Activated CD8-positive, alpha-beta T cell treated with anti-CD3 and anti-CD28 coated beads for 36 hours (primary cell): Measurements from ENCODE around the gene SERTAD1. TPM values are rescaled to one million over a fixed set of nuclear protein-coding genes. Genes with fewer than 3 reads are reported as not detected.

ENCODE experiments used
- ATAC-seq: fragments of 200-7000 bp; cut with Tn5 transposase; one replicate; pipeline ENCODE4 v1.10.0; 2021; ENCODE audit warnings: mild to moderate bottlenecking, moderate library complexity
- CTCF ChIA-PET: fragments of 350-600 bp; sonication (Branson Sonifier 250); formaldehyde crosslinking; loops from one replicate; lab custom pipeline; 2021; ENCODE audit warnings: antibody characterized with exemption; lab: Charles Lee
- POLR2A ChIA-PET: fragments of 350-600 bp; sonication (Branson Sonifier 250); formaldehyde crosslinking; loops from one replicate; lab custom pipeline; 2021; ENCODE audit warnings: antibody characterized with exemption; lab: Charles Lee
- DNase-seq: peaks from one replicate; pipeline ENCODE4 v3.0.0-alpha.2; 2020
- H3K27ac Mint-ChIP-seq: one replicate; pipeline ENCODE4 v1.8.0; 2021; ENCODE audit warnings: mild to moderate bottlenecking, mixed read lengths
- H3K27me3 Mint-ChIP-seq: one replicate; pipeline ENCODE4 v1.8.0; 2021; ENCODE audit warnings: mixed read lengths
- H3K36me3 Mint-ChIP-seq: one replicate; pipeline ENCODE4 v1.8.0; 2021; ENCODE audit warnings: low read depth, mixed read lengths
- H3K4me1 Mint-ChIP-seq: one replicate; pipeline ENCODE4 v1.8.0; 2021; ENCODE audit warnings: low read depth, mixed read lengths
- H3K4me3 Mint-ChIP-seq: one replicate; pipeline ENCODE4 v1.8.0; 2021; ENCODE audit warnings: mild to moderate bottlenecking, moderate library complexity, mixed read lengths
- H3K9me3 Mint-ChIP-seq: one replicate; pipeline ENCODE4 v1.8.0; 2021; ENCODE audit warnings: mixed read lengths
- intact Hi-C: fragments of 100-400 bp; cut with micrococcal nuclease; formaldehyde crosslinking; loops from one replicate; pipeline ENCODE4 v1.10.0; 2022
- total RNA-seq, 2 experiments: library from RNA; stranded (reverse); gene quantifications; one replicate each; pipeline ENCODE4 v1.2.3, GENCODE V29; 2021
- TF ChIP-seq, protein P1 (sequence below): fragments of 200-600 bp; IDR thresholded peaks from one replicate; pipeline ENCODE4 v1.8.0; 2022; ENCODE audit warnings: antibody characterized with exemption, mild to moderate bottlenecking

SERTAD1 gene
- total RNA-seq, 2 experiments from 2014 or later: 15.5 to 17.2 TPM

DNA sequence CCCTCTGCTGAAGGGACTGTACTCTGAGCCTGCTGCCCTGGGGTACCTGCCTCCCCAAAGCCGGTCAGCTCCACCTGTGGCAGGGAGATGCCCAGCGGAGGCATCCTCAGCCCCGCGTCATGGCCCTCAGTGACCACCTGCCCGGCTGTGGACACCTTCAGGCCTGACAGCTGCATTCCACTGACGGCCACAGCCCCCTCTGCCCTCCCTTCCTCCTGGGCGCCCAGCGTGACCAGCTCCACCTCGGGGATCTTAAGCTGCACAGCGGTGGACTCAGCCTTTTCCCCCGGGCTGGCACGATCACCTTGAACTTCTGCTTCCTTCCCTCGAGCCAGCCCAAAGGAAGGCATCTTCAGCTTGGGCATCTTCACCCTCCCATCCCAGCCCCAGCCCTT is 31.0 kb downstream of the SERTAD1 start:
- no peaks in the 10 kb centered on the region for H3K27me3 Mint-ChIP-seq
- no peak for ATAC-seq
- no peak overlapping the region for H3K4me3 Mint-ChIP-seq
- ChIA-PET CTCF (interaction anchor here (1.0 kb wide), 1 partner anchor 70 kb away, joined by 3 read pairs; no protein-coding TSS in a partner anchor), POLR2A (interaction anchor here (1.0 kb wide), 1 partner anchor 26 kb away, joined by 3 read pairs; no protein-coding TSS in a partner anchor)
- peaks cover 5% of the 10 kb centered on the region for H3K4me1 Mint-ChIP-seq
- intact Hi-C loops: no loop called here
- no peaks in the 10 kb centered on the region for H3K9me3 Mint-ChIP-seq
- TF ChIP-seq, protein P1, sequence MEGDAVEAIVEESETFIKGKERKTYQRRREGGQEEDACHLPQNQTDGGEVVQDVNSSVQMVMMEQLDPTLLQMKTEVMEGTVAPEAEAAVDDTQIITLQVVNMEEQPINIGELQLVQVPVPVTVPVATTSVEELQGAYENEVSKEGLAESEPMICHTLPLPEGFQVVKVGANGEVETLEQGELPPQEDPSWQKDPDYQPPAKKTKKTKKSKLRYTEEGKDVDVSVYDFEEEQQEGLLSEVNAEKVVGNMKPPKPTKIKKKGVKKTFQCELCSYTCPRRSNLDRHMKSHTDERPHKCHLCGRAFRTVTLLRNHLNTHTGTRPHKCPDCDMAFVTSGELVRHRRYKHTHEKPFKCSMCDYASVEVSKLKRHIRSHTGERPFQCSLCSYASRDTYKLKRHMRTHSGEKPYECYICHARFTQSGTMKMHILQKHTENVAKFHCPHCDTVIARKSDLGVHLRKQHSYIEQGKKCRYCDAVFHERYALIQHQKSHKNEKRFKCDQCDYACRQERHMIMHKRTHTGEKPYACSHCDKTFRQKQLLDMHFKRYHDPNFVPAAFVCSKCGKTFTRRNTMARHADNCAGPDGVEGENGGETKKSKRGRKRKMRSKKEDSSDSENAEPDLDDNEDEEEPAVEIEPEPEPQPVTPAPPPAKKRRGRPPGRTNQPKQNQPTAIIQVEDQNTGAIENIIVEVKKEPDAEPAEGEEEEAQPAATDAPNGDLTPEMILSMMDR: no peak
- no peaks in the 10 kb centered on the region for H3K36me3 Mint-ChIP-seq
- no peak for DNase-seq
- no peak overlapping the region for H3K27ac Mint-ChIP-seq

DNA sequence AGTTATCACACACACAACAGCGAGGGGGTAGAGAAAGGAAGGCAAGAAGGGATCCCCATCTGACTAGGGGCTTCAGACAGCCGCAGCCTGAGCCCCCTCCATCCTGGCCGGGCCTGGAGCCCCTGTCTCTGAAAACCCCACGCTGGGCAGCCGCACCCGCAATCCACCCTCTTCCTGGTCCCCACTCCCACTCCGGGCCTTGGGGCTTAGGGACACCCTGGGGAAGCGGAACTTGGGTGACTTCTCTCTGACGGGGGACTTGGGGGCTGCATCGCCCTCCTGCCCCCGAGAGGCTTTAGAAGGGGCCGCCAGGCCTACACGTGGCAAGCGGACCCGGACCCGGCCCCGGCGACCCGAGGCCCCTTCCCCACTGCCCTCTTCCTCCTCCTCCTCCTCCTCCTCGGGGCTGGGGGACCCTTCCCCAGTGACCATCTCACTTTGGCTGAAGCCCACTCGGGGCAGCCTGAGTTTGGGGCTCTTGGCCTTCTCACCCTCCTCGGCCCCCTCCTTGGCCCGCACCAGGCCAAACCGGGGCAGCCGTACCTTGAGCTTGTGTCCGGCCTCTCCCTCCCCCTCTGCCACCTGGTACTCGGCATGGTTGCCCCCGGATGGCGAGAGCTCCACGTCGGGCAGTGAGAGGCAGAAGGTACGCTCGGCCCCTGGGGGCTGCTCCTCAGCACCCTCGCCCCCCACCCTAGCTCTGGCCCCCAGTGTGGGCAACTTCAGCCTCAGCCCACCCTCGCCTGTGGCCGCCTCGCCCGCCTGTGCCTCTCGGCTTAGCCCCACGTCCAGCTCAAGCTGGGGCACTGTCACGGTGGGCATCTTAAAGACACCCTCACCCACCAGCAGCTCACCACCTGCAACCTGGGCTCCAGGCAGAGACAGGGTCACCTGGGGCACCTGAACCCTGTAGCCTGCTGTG is 31.6 kb downstream of the SERTAD1 start:
- Mint-ChIP-seq H3K27me3 (no peaks in the 10 kb centered on the region), H3K27ac (no peak overlapping the region), H3K4me1 (peaks cover 5% of the 10 kb centered on the region), H3K4me3 (no peak overlapping the region), H3K36me3 (no peaks in the 10 kb centered on the region), H3K9me3 (no peaks in the 10 kb centered on the region)
- intact Hi-C loops: no loop called here
- TF ChIP-seq, protein P1: no peak
- POLR2A ChIA-PET: interaction anchor here (1.0 kb wide), 1 partner anchor 27 kb away, joined by 3 read pairs; no protein-coding TSS in a partner anchor
- CTCF ChIA-PET: interaction anchor here (1.0 kb wide), 1 partner anchor 70 kb away, joined by 3 read pairs; no protein-coding TSS in a partner anchor
- no peak for DNase-seq
- ATAC-seq: no peak

DNA sequence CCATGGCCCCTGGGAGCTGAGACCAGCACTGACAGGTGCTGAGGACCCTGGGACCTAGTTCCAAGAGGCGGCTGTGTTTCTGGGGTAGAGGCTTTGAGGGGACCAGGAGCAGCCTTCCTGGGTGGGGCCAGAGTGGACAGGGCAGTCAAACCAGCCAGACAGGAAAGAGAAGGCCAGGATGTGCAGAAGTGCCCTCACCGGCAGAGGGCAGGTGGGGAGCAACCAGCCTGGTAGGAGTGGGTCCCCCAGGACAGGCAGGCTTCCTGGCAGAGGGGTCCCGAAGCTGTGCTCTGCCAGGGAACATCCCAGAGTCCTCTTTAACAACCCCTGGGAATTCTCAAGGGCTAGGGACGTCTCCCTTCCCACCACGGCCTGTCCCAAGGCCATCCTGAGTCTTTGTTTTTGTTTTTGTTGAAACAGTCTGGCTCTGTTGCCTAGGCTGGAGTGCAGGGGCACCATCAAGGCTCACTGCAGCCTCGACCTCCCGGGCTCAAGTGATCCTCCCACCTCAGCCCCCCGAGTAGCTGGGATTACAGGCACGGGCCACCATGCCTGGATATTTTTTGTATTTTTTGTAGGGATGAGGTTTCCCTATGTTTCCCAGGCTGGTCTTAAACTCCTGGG is 32.8 kb downstream of the SERTAD1 start:
- no peaks in the 10 kb centered on the region for H3K9me3 Mint-ChIP-seq
- intact Hi-C loops: no loop called here
- ATAC-seq: no peak
- no peak overlapping the region for H3K4me3 Mint-ChIP-seq
- CTCF ChIA-PET: no interaction called here
- no peaks in the 10 kb centered on the region for H3K36me3 Mint-ChIP-seq
- TF ChIP-seq, protein P1: no peak
- no peaks in the 10 kb centered on the region for H3K27me3 Mint-ChIP-seq
- H3K4me1 Mint-ChIP-seq: no peaks in the 10 kb centered on the region
- no peak for DNase-seq
- POLR2A ChIA-PET: no interaction called here
- H3K27ac Mint-ChIP-seq: no peak overlapping the region

DNA sequence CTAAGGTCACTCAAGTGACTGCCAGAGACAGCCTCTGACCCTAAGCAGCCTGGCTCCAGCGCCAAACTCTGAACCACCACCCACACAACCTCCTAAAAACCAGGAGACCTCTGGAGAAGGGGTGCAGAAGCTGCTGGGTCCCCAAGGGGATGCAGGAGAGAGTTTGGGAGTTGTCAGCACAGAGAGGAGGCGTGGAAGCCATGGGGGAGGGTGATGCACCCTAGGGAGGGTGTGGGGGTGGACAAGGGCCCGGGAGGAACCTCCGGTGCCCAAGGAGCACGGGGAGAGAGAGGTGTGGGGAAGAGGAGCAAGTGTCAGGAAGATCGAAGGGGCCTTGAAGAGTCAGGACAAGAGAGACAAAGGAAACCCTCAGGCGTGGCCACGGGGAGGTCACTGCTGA is 33.7 kb downstream of the SERTAD1 start:
- no peaks in the 10 kb centered on the region for H3K9me3 Mint-ChIP-seq
- intact Hi-C loops: no loop called here
- POLR2A ChIA-PET: no interaction called here
- CTCF ChIA-PET: no interaction called here
- H3K4me1 Mint-ChIP-seq: no peaks in the 10 kb centered on the region
- no peak for ATAC-seq
- no peak overlapping the region for H3K4me3 Mint-ChIP-seq
- H3K36me3 Mint-ChIP-seq: no peaks in the 10 kb centered on the region
- no peak overlapping the region for H3K27ac Mint-ChIP-seq
- DNase-seq: no peak
- no peaks in the 10 kb centered on the region for H3K27me3 Mint-ChIP-seq
- TF ChIP-seq, protein P1: no peak
